Upper lobe of right lung (tissue), 1 donor: ENCODE measurements around the gene CER1. TPM values are rescaled to one million over a fixed set of nuclear protein-coding genes. Genes with fewer than 3 reads are reported as not detected.

Experiments used
- ATAC-seq: fragments of 200-7000 bp; cut with Tn5 transposase; one replicate; pipeline ENCODE4 v1.9.1; 2020; ENCODE audit warnings: mild to moderate bottlenecking, moderate library complexity
- DNase-seq: peaks from one replicate; pipeline ENCODE4 v3.0.0-alpha.2; 2020
- H3K27ac ChIP-seq: fragments of 200-600 bp; one replicate; pipeline ENCODE4 v1.8.0; 2022
- H3K27me3 ChIP-seq: fragments of 200-600 bp; one replicate; pipeline ENCODE4 v1.8.0; 2022; ENCODE audit warnings: mild to moderate bottlenecking
- H3K36me3 ChIP-seq: fragments of 200-600 bp; one replicate; pipeline ENCODE4 v1.8.0; 2022
- H3K4me1 ChIP-seq: fragments of 200-600 bp; one replicate; pipeline ENCODE4 v1.8.0; 2022
- H3K4me3 ChIP-seq: fragments of 200-600 bp; one replicate; pipeline ENCODE4 v1.8.0; 2022; ENCODE audit warnings: mild to moderate bottlenecking
- H3K9me3 ChIP-seq: fragments of 200-600 bp; one replicate; pipeline ENCODE4 v1.8.0; 2022
- CTCF ChIP-seq: fragments of 200-600 bp; IDR thresholded peaks from one replicate; pipeline ENCODE4 v1.8.0; 2022; ENCODE audit warnings: antibody characterized with exemption
- intact Hi-C: fragments of 100-400 bp; cut with DNase I; formaldehyde crosslinking; loops from one replicate; pipeline ENCODE4 v1.11.0; 2022
- total RNA-seq: library from RNA; stranded (reverse); fragmentation: NEBNext Ultra II Directional; extraction: Animal tissue kit (Norgen Biotek cat#: 25700); gene quantifications from one replicate; pipeline ENCODE4 v1.2.1, GENCODE V29; 2021
- donor health status: DM: no; HTN: yes; CAD: no; lungs with severe emphysema.

The CER1 gene
- total RNA-seq, 1 donor from 2014 or later = not detected

- Histone ChIP-seq H3K4me1 (no peaks in the 10 kb centered on the region), H3K9me3 (no peaks in the 10 kb centered on the region), H3K27me3 (no peaks in the 10 kb centered on the region), H3K36me3 (no peaks in the 10 kb centered on the region), H3K27ac (no peak overlapping the region), H3K4me3 (no peak overlapping the region)
- no peak for DNase-seq
- no peak for ATAC-seq
- TF ChIP-seq CTCF = no peak
- intact Hi-C loops = no loop called here
Observed at GRCh38 chr9:14749741-14750211, 27.2 kb upstream of the CER1 start.

DNA sequence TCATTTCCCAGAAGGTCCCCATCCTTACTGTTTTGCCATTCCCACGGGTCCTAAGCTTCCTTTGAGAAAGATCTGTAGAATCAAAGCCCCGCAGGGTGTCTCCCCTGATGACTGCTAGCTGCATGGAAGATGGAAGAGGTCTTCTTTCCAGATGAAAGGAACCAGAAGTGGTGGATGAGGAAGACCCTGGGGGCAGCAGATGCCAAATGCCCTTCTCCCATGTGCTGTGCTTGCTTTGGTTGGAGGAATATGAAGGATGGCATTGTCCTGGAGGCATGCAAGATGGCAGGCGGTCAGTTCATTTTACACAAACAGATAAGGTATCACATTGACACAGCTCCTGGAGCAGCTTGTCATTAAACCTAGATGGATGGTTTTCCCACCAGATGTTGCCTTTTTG lies 25.8 kb upstream of the CER1 start:
- Histone ChIP-seq H3K9me3 (no peaks in the 10 kb centered on the region), H3K36me3 (no peaks in the 10 kb centered on the region), H3K4me1 (no peaks in the 10 kb centered on the region), H3K27me3 (no peaks in the 10 kb centered on the region), H3K27ac (no peak overlapping the region), H3K4me3 (no peak overlapping the region)
- no peak for TF ChIP-seq CTCF
- intact Hi-C loops = no loop called here
- DNase-seq = no peak
- ATAC-seq = no peak

DNA sequence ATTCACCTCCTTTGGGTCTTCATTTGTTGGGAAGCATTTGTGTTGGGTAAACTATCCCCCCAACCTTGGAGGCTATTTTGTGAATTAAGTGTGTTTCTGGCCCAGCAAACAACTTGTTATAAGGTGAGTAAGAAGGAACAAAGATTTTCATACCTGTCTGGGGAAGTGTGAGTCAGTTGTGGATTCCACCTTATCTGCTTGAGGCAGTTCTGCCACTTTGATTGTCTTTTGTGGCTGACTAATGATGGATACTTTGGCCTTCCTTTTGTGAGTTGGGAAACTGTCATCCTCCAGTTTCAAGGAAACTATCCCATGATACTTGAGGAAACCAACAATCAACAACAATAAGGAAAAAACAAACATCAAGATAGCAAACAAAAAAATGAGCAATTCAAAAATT lies 24.6 kb upstream of the CER1 start:
- TF ChIP-seq CTCF = no peak
- ATAC-seq = no peak
- no peaks in the 10 kb centered on the region for H3K4me1 ChIP-seq
- DNase-seq = no peak
- H3K4me3 ChIP-seq = no peak overlapping the region
- H3K27ac ChIP-seq = no peak overlapping the region
- no peaks in the 10 kb centered on the region for H3K9me3 ChIP-seq
- no peaks in the 10 kb centered on the region for H3K27me3 ChIP-seq
- H3K36me3 ChIP-seq = no peaks in the 10 kb centered on the region
- intact Hi-C loops = no loop called here

DNA sequence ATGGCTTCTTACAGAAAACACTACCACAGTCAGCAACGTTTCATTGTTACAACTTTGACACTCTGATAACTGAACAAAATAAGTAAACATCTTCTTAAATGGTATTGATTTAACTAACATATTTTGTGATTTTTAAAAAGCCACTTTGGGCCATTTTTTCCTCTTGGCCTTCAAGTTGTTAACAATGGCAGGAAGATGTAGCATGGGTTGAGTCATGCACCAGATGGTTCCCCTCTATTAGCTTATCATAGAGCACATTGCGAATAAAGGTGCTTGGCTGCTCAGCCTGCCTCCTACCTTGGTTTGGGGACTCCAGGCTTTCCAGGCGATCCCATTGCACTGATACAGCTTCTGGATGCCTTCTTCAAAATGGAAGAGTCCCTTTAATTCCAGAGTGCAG lies 24.1 kb upstream of the CER1 start:
- Histone ChIP-seq H3K36me3 (no peaks in the 10 kb centered on the region), H3K4me1 (no peaks in the 10 kb centered on the region), H3K4me3 (no peak overlapping the region), H3K27me3 (no peaks in the 10 kb centered on the region), H3K9me3 (no peaks in the 10 kb centered on the region), H3K27ac (no peak overlapping the region)
- TF ChIP-seq CTCF = no peak
- intact Hi-C loops = no loop called here
- DNase-seq (no peak), ATAC-seq (no peak)

DNA sequence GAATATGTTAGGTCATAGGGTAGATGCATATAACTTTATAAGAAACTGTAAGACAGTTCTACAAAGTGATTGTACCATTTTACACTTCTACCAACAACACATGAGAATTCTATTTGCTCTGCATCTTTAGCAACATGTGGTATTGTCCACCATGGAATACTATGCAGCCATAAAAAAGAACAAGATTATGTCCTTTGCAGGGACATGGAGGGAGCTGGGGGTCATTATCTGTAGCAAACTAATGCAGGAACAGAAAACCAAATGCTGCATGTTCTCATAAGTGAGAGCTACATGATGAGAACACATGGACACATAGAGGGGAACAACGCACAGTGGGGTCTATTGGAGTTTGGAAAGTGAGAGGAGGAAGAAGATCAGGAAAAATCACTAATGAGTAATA lies 22.2 kb upstream of the CER1 start:
- DNase-seq (no peak), ATAC-seq (no peak)
- Histone ChIP-seq H3K4me1 (no peaks in the 10 kb centered on the region), H3K27ac (no peak overlapping the region), H3K9me3 (no peaks in the 10 kb centered on the region), H3K27me3 (no peaks in the 10 kb centered on the region), H3K36me3 (no peaks in the 10 kb centered on the region), H3K4me3 (no peak overlapping the region)
- intact Hi-C loops = no loop called here
- TF ChIP-seq CTCF = no peak

GRCh38 chr9:14741369-14741768 lies 18.8 kb upstream of the CER1 start:
- DNase-seq (no peak), ATAC-seq (no peak)
- no peaks in the 10 kb centered on the region for H3K4me1 ChIP-seq
- intact Hi-C loops = no loop called here
- no peak for TF ChIP-seq CTCF
- H3K36me3 ChIP-seq = no peaks in the 10 kb centered on the region
- no peak overlapping the region for H3K27ac ChIP-seq
- H3K9me3 ChIP-seq = no peaks in the 10 kb centered on the region
- no peak overlapping the region for H3K4me3 ChIP-seq
- H3K27me3 ChIP-seq = no peaks in the 10 kb centered on the region
